Right lobe of liver (tissue), 4 donors: ENCODE results near the gene CILP.

Source experiments
- POLR2A ChIP-seq: fragments of 450-650 bp; IDR thresholded peaks from one replicate; pipeline ENCODE4 v1.6.1; 2017; ENCODE audit warnings: antibody characterized with exemption, mild to moderate bottlenecking
- TF ChIP-seq, protein P1 (sequence below), 4 donors: fragments of 200-600 bp in 3 of 4; fragments of 450-650 bp in 1 of 4; IDR thresholded peaks; one replicate each; pipeline versions ENCODE4 v1.5.1 to v1.8.0; 2016 to 2022; ENCODE audit warnings: antibody characterized with exemption in 4 of 4, mild to moderate bottlenecking in 2 of 4
- donor health status: DM: no; HTN: no; CAD: no.
- donor health status: DM: no; HTN: no; CAD: no.
- donor health status: DM: no; HTN: yes; CAD: no.

DNA sequence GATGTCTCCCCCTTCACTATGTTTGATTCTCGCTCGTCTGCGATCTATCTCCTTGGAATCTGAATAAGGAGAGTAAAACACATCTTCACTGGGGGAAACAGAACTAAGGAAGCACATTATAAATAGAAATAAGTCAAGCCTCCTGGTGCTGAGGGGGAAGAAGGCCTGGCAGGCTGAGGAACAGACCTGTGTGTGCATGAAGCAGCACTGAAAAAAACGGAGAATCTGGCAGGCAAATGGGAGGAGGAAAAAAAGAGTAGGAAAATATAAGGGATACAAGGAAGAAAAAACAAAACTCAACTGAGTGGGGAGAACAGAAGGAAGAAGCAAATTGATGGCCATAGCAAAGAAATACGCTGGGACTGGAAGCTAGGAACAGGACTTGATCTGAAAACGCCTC lies 49.7 kb upstream of the CILP start:
- TF ChIP-seq, protein P1, sequence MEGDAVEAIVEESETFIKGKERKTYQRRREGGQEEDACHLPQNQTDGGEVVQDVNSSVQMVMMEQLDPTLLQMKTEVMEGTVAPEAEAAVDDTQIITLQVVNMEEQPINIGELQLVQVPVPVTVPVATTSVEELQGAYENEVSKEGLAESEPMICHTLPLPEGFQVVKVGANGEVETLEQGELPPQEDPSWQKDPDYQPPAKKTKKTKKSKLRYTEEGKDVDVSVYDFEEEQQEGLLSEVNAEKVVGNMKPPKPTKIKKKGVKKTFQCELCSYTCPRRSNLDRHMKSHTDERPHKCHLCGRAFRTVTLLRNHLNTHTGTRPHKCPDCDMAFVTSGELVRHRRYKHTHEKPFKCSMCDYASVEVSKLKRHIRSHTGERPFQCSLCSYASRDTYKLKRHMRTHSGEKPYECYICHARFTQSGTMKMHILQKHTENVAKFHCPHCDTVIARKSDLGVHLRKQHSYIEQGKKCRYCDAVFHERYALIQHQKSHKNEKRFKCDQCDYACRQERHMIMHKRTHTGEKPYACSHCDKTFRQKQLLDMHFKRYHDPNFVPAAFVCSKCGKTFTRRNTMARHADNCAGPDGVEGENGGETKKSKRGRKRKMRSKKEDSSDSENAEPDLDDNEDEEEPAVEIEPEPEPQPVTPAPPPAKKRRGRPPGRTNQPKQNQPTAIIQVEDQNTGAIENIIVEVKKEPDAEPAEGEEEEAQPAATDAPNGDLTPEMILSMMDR (IDR thresholded peaks at IDR 0.05), result no peak
- TF ChIP-seq POLR2A, result no peak
